OCI-LY1 (cell line): Measurements from ENCODE around the gene GABRG3.

Source experiments
- H2AFZ ChIP-seq: fragments of 200-600 bp; sonication (generic), shearing (Covaris generic); 2 replicates; pipeline ENCODE4 v1.6.0; 2014; ENCODE audit warnings: antibody characterized with exemption, mild to moderate bottlenecking, low read length
- H3F3A ChIP-seq: fragments of 200-600 bp; sonication (generic), shearing (Covaris generic); 2 replicates; pipeline ENCODE4 v1.6.0; 2014; ENCODE audit warnings: mild to moderate bottlenecking, antibody characterized with exemption, low read length, moderate library complexity; ENCODE audit not compliant: insufficient read depth
- H3K27ac ChIP-seq: fragments of 200-600 bp; sonication (generic); 2 replicates; pipeline ENCODE4 v1.5.1; 2014; ENCODE audit warnings: low read length, mixed run types, mild to moderate bottlenecking, low read depth; ENCODE audit not compliant: poor library complexity, severe bottlenecking
- H3K27me3 ChIP-seq: fragments of 200-600 bp; sonication (generic); 2 replicates; pipeline ENCODE4 v1.6.0; 2014; ENCODE audit warnings: antibody characterized with exemption, mild to moderate bottlenecking, low read length, moderate library complexity; ENCODE audit not compliant: insufficient read depth
- H3K36me3 ChIP-seq: fragments of 200-600 bp; sonication (generic); 2 replicates; pipeline ENCODE4 v1.6.1; 2014; ENCODE audit warnings: mild to moderate bottlenecking, antibody characterized with exemption, low read length, moderate library complexity, mixed read lengths; ENCODE audit not compliant: insufficient read depth
- H3K4me1 ChIP-seq: fragments of 200-600 bp; sonication (generic); 2 replicates; pipeline ENCODE4 v1.5.1; 2014; ENCODE audit warnings: mild to moderate bottlenecking, low read length, moderate library complexity; ENCODE audit not compliant: insufficient read depth, severe bottlenecking
- H3K4me2 ChIP-seq: fragments of 200-600 bp; sonication (generic), shearing (Covaris generic); 2 replicates; pipeline ENCODE4 v1.6.1; 2014; ENCODE audit warnings: low read length
- H3K4me3 ChIP-seq: fragments of 200-600 bp; sonication (generic); 2 replicates; pipeline ENCODE4 v1.5.1; 2014; ENCODE audit warnings: low read length, low read depth, mild to moderate bottlenecking, mixed read lengths; ENCODE audit not compliant: poor library complexity, severe bottlenecking
- H3K79me2 ChIP-seq: fragments of 200-600 bp; shearing (Covaris generic); 2 replicates; pipeline ENCODE4 v1.6.1; 2016; ENCODE audit warnings: mixed run types, low read length, mixed read lengths; ENCODE audit not compliant: insufficient read depth
- H3K9ac ChIP-seq: fragments of 200-600 bp; sonication (generic), shearing (Covaris generic); 2 replicates; pipeline ENCODE4 v1.6.1; 2014; ENCODE audit warnings: mild to moderate bottlenecking, low read length, mixed read lengths
- H3K9me2 ChIP-seq: fragments of 200-600 bp; sonication (generic), shearing (Covaris generic); 2 replicates; pipeline ENCODE4 v1.6.1; 2014; ENCODE audit warnings: low read depth, mild to moderate bottlenecking, low read length, mixed read lengths
- H3K9me3 ChIP-seq: fragments of 200-600 bp; shearing (Covaris generic); 2 replicates; pipeline ENCODE4 v1.6.1; 2014; ENCODE audit warnings: low read length, mixed read lengths
- H4K20me1 ChIP-seq: fragments of 200-600 bp; sonication (generic), shearing (Covaris generic); 2 replicates; pipeline ENCODE4 v1.6.0; 2016; ENCODE audit warnings: mild to moderate bottlenecking, low read length; ENCODE audit not compliant: insufficient read depth
- CTCF ChIP-seq: fragments of 200-600 bp; sonication (generic), shearing (Covaris generic); IDR thresholded peaks from 2 replicates; pipeline ENCODE4 v1.5.1; 2017; ENCODE audit warnings: mild to moderate bottlenecking, antibody characterized with exemption, low read length, moderate library complexity, mixed read lengths
- EZH2 ChIP-seq: fragments of 200-600 bp; sonication (generic), shearing (Covaris generic); IDR thresholded peaks from 2 replicates; pipeline ENCODE4 v1.8.0; 2017; ENCODE audit warnings: borderline replicate concordance, mixed run types, mild to moderate bottlenecking, antibody characterized with exemption, low read length, moderate library complexity, mixed read lengths

The GABRG3 gene

DNA sequence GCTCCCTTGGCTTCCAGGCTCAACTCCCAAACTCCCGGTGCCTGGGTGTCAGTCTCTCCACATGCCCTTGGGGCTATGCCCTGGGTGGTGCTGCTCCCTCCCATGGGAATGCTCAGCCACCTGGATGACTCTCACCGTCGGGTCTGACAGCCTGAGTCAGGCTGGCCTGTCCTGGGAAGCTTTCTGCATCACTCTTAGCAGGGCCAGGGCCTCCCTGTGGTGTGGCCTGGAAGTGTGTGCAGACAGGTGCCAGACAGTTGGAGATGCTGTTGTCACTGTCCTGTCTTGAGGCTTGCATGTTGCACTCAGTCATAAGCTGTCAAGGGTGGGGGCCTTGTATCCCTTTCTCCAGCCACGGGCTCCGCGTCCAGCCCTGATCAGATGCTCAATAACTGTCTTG lies 71.7 kb downstream of the GABRG3 start:
- H3K4me2 ChIP-seq, result no peak overlapping the region
- no peaks in the 10 kb centered on the region for H3F3A ChIP-seq
- H3K9me3 ChIP-seq, result no peaks in the 10 kb centered on the region
- H3K9me2 ChIP-seq, result no peaks in the 10 kb centered on the region
- no peak for TF ChIP-seq EZH2
- TF ChIP-seq CTCF, result no peak
- no peaks in the 10 kb centered on the region for H4K20me1 ChIP-seq
- H3K4me3 ChIP-seq, result no peak overlapping the region
- no peaks in the 10 kb centered on the region for H3K79me2 ChIP-seq
- H3K9ac ChIP-seq, result no peak overlapping the region
- H3K36me3 ChIP-seq, result no peaks in the 10 kb centered on the region
- H2AFZ ChIP-seq, result no peak overlapping the region
- no peak overlapping the region for H3K27ac ChIP-seq
- no peaks in the 10 kb centered on the region for H3K4me1 ChIP-seq
- H3K27me3 ChIP-seq, result no peaks in the 10 kb centered on the region

GRCh38 chr15:27043770-27044169 lies 72.8 kb downstream of the GABRG3 start:
- Histone ChIP-seq H2AFZ (no peak overlapping the region), H3K27me3 (no peaks in the 10 kb centered on the region)

GRCh38 chr15:27045796-27046195 lies 74.8 kb downstream of the GABRG3 start:
- Histone ChIP-seq H4K20me1 (no peaks in the 10 kb centered on the region), H3K9me2 (no peaks in the 10 kb centered on the region), H3F3A (no peaks in the 10 kb centered on the region), H3K27ac (no peak overlapping the region), H3K79me2 (no peaks in the 10 kb centered on the region), H3K4me2 (no peak overlapping the region), H3K27me3 (no peaks in the 10 kb centered on the region), H3K4me1 (no peaks in the 10 kb centered on the region), H3K4me3 (no peak overlapping the region), H3K36me3 (no peaks in the 10 kb centered on the region), H2AFZ (no peak overlapping the region), H3K9me3 (no peaks in the 10 kb centered on the region), H3K9ac (no peak overlapping the region)
- no peak for TF ChIP-seq EZH2
- no peak for TF ChIP-seq CTCF

More at GRCh38 chr15:27043770-27044169, 72.8 kb downstream of the GABRG3 start:
- no peak for TF ChIP-seq CTCF
- TF ChIP-seq EZH2, result no peak
- no peaks in the 10 kb centered on the region for H3K9me2 ChIP-seq
- no peaks in the 10 kb centered on the region for H3K9me3 ChIP-seq
- no peak overlapping the region for H3K27ac ChIP-seq
- H3K79me2 ChIP-seq, result no peaks in the 10 kb centered on the region
- H3K4me2 ChIP-seq, result no peak overlapping the region
- no peak overlapping the region for H3K4me3 ChIP-seq
- no peak overlapping the region for H3K9ac ChIP-seq
- no peaks in the 10 kb centered on the region for H3F3A ChIP-seq
- H4K20me1 ChIP-seq, result no peaks in the 10 kb centered on the region
- no peaks in the 10 kb centered on the region for H3K4me1 ChIP-seq
- no peaks in the 10 kb centered on the region for H3K36me3 ChIP-seq
